Measurements from ENCODE around the gene A4GALT. TPM values are rescaled to one million over a fixed set of nuclear protein-coding genes. Genes with fewer than 3 reads are reported as not detected.

The A4GALT gene
- total and polyA plus RNA-seq, 2 donors (not counting 1 experiment from before 2014, with no cell fraction given): 6.8 to 16.2 TPM

DNA sequence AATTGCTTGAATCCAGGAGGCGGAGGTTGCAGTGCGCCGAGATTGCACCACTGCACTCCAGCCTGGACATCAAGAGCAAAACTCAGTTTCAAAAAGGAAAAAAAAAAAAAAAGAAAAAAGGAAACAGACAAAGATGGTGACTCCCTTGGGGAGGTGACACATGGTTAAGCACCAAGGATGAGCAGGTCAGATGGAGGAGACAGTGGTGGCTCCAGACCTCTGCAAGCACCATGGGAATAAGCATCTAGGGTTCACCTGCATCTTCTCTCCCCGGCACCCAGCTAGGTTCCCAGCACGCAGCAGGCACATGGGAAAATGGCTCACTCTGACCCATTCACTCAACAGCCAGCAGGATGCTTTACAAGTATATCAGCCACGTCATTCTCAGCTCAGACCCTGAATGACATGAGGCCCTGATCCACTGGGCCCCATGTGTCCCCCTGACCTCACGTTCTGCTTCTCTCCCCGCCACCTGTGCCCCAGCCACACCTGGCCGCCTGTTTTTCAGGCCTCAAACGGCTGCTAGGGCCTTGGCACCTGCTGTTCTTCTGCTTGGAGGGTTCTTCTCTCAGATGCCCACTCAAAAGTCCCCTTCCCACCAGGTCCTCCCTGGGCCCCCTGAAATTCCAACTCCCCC lies 24.2 kb downstream of the A4GALT start:
- Histone ChIP-seq H3K9me3 (ENCODE audit: control insufficient read depth, insufficient read depth, low read depth, low read length) (no peaks in the 10 kb centered on the region), H3K4me2 (ENCODE audit: extremely low read depth, insufficient read depth, low read length) (no peak overlapping the region), H3K36me3 (ENCODE audit: control insufficient read depth, insufficient read depth, low read length) (no peaks in the 10 kb centered on the region), H3K79me2 (ENCODE audit: control insufficient read depth, insufficient read depth, low read length) (no peaks in the 10 kb centered on the region), H3K27ac (ENCODE audit: insufficient read depth, low read length) (no peak overlapping the region), H3K27me3 (ENCODE audit: control insufficient read depth, insufficient read depth, low read length) (no peaks in the 10 kb centered on the region), H4K20me1 (ENCODE audit: control insufficient read depth, extremely low read depth, insufficient read depth, low read length) (no peaks in the 10 kb centered on the region), H3K9ac (ENCODE audit: insufficient read depth, low read length) (no peak overlapping the region), H3K4me3 (replicated peaks in 1 of 4; ENCODE audit: control extremely low read depth in 1 of 4, insufficient read depth in 1 of 4, low read depth in 3 of 4, low read length in 4 of 4) (no peak overlapping the region), H3K4me1 (ENCODE audit: control insufficient read depth, extremely low read depth, insufficient read depth, low read length) (peaks cover 8% of the 10 kb centered on the region), H2AFZ (ENCODE audit: low read length) (no peak overlapping the region)
- TF ChIP-seq EZH2 (IDR thresholded peaks at IDR 0.05; ENCODE audit: low read length, missing control alignments): no peak
- TF ChIP-seq CTCF (conservative IDR thresholded peaks at IDR 0.05 in 1 of 2, IDR thresholded peaks at IDR 0.05 in 1 of 2; ENCODE audit: low read depth in 1 of 2, low read length in 2 of 2): no peak
- no peak for DNase-seq (ENCODE audit: low read depth in 2 of 2)

- no peaks in the 10 kb centered on the region for H3K9me3 ChIP-seq (ENCODE audit: control insufficient read depth, insufficient read depth, low read depth, low read length)
- H3K9ac ChIP-seq (ENCODE audit: insufficient read depth, low read length): no peak overlapping the region
- H3K27me3 ChIP-seq (ENCODE audit: control insufficient read depth, insufficient read depth, low read length): no peaks in the 10 kb centered on the region
- no peak overlapping the region for H3K4me3 ChIP-seq (replicated peaks in 1 of 4; ENCODE audit: control extremely low read depth in 1 of 4, insufficient read depth in 1 of 4, low read depth in 3 of 4, low read length in 4 of 4)
- H3K27ac ChIP-seq (ENCODE audit: insufficient read depth, low read length): no peak overlapping the region
- no peaks in the 10 kb centered on the region for H3K79me2 ChIP-seq (ENCODE audit: control insufficient read depth, insufficient read depth, low read length)
- no peaks in the 10 kb centered on the region for H3K36me3 ChIP-seq (ENCODE audit: control insufficient read depth, insufficient read depth, low read length)
- H3K4me2 ChIP-seq (ENCODE audit: extremely low read depth, insufficient read depth, low read length): no peak overlapping the region
- no peak overlapping the region for H2AFZ ChIP-seq (ENCODE audit: low read length)
- H4K20me1 ChIP-seq (ENCODE audit: control insufficient read depth, extremely low read depth, insufficient read depth, low read length): no peaks in the 10 kb centered on the region
- no peak for TF ChIP-seq CTCF (conservative IDR thresholded peaks at IDR 0.05 in 1 of 2, IDR thresholded peaks at IDR 0.05 in 1 of 2; ENCODE audit: low read depth in 1 of 2, low read length in 2 of 2)
- TF ChIP-seq EZH2 (IDR thresholded peaks at IDR 0.05; ENCODE audit: low read length, missing control alignments): no peak
- no peak for DNase-seq (ENCODE audit: low read depth in 2 of 2)
- peaks cover 8% of the 10 kb centered on the region for H3K4me1 ChIP-seq (ENCODE audit: control insufficient read depth, extremely low read depth, insufficient read depth, low read length)
Observed at GRCh38 chr22:42695294-42695693, 25.4 kb downstream of the A4GALT start.

- peaks cover 3% of the 10 kb centered on the region for H3K36me3 ChIP-seq (ENCODE audit: control insufficient read depth, insufficient read depth, low read length)
- H3K4me2 ChIP-seq (ENCODE audit: extremely low read depth, insufficient read depth, low read length): no peak overlapping the region
- H4K20me1 ChIP-seq (ENCODE audit: control insufficient read depth, extremely low read depth, insufficient read depth, low read length): no peaks in the 10 kb centered on the region
- no peak overlapping the region for H2AFZ ChIP-seq (ENCODE audit: low read length)
- no peak overlapping the region for H3K27ac ChIP-seq (ENCODE audit: insufficient read depth, low read length)
- H3K9me3 ChIP-seq (ENCODE audit: control insufficient read depth, insufficient read depth, low read depth, low read length): no peaks in the 10 kb centered on the region
- no peak overlapping the region for H3K9ac ChIP-seq (ENCODE audit: insufficient read depth, low read length)
- DNase-seq (ENCODE audit: low read depth in 2 of 2): no peak
- H3K4me1 ChIP-seq (ENCODE audit: control insufficient read depth, extremely low read depth, insufficient read depth, low read length): peaks cover 11% of the 10 kb centered on the region
- TF ChIP-seq CTCF (conservative IDR thresholded peaks at IDR 0.05 in 1 of 2, IDR thresholded peaks at IDR 0.05 in 1 of 2; ENCODE audit: low read depth in 1 of 2, low read length in 2 of 2): no peak
- TF ChIP-seq EZH2 (IDR thresholded peaks at IDR 0.05; ENCODE audit: low read length, missing control alignments): no peak
- no peaks in the 10 kb centered on the region for H3K79me2 ChIP-seq (ENCODE audit: control insufficient read depth, insufficient read depth, low read length)
- no peaks in the 10 kb centered on the region for H3K27me3 ChIP-seq (ENCODE audit: control insufficient read depth, insufficient read depth, low read length)
- no peak overlapping the region for H3K4me3 ChIP-seq (replicated peaks in 1 of 4; ENCODE audit: control extremely low read depth in 1 of 4, insufficient read depth in 1 of 4, low read depth in 3 of 4, low read length in 4 of 4)
Observed at GRCh38 chr22:42693763-42694683, 26.6 kb downstream of the A4GALT start.

Data from fibroblast of lung (primary cell).